Aorta (tissue), 5 donors: ENCODE data around the gene GXYLT1. TPM values are rescaled to one million over a fixed set of nuclear protein-coding genes. Genes with fewer than 3 reads are reported as not detected.
"Not testable (repeated sequence)": the region's sequence is repeated elsewhere in the genome, so short reads cannot be mapped to it uniquely, and the experiment has no call there.

ENCODE experiments used
- ATAC-seq: fragments of 200-7000 bp; cut with Tn5 transposase; one replicate; pipeline ENCODE4 v1.9.1; 2022; ENCODE audit warnings: moderate library complexity; ENCODE audit not compliant: low FRiP score
- DNase-seq, 2 donors: peaks; one replicate each; pipeline ENCODE4 v3.0.0-alpha.2; 2020
- H3K27ac ChIP-seq, 2 donors: one replicate each; pipeline ENCODE4 v1.5.1; 2013; ENCODE audit warnings: low read length in 2 of 2, mild to moderate bottlenecking in 2 of 2, moderate library complexity in 2 of 2, control low read depth in 1 of 2, inconsistent platforms in 1 of 2, low read depth in 1 of 2
- H3K27me3 ChIP-seq, 2 donors: one replicate each; pipeline ENCODE4 v1.6.1; 2013; ENCODE audit warnings: control low read depth in 1 of 2, low read length in 1 of 2, mild to moderate bottlenecking in 1 of 2, moderate library complexity in 1 of 2; ENCODE audit not compliant: insufficient read depth in 2 of 2, control insufficient read depth in 1 of 2
- H3K36me3 ChIP-seq, 2 donors: one replicate each; pipeline ENCODE4 v1.6.1; 2013; ENCODE audit warnings: control low read depth in 1 of 2, low read length in 1 of 2, mild to moderate bottlenecking in 1 of 2; ENCODE audit not compliant: insufficient read depth in 2 of 2, control insufficient read depth in 1 of 2
- H3K4me1 ChIP-seq, 2 donors: one replicate each; pipeline ENCODE4 v1.6.1; 2013; ENCODE audit warnings: low read length in 2 of 2, control low read depth in 1 of 2, mild to moderate bottlenecking in 1 of 2, moderate library complexity in 1 of 2; ENCODE audit not compliant: insufficient read depth in 2 of 2, control insufficient read depth in 1 of 2
- H3K4me3 ChIP-seq, 2 donors: one replicate each; pipeline ENCODE4 v1.5.1; 2013; ENCODE audit warnings: low read length in 2 of 2, control low read depth in 1 of 2, mild to moderate bottlenecking in 1 of 2
- H3K9me3 ChIP-seq: one replicate; pipeline ENCODE4 v1.6.1; 2013; ENCODE audit warnings: mild to moderate bottlenecking, low read length; ENCODE audit not compliant: control insufficient read depth
- WGBS, 2 donors: extraction: QIAGEN DNeasy Blood & Tissue Kit; methylation state at CpG; one replicate each; pipeline ENCODE4 v1.1.7; 2013; 5-methylcytosine and 5-hydroxymethylcytosine counted together
- intact Hi-C, 2 donors: fragments of 100-400 bp; cut with DNase I; formaldehyde crosslinking; loops; one replicate each; pipeline versions ENCODE4 v1.14.2 to v1.15.0; 2022
- polyA plus RNA-seq, 2 donors: library from polyadenylated mRNA; stranded (reverse); fragments of 200-250 nt; gene quantifications; one replicate each; pipeline ENCODE4 v1.2.3, GENCODE V29; 2013
- total RNA-seq, 2 donors: library from RNA; stranded (reverse); fragmentation: NEBNext Ultra II Directional; extraction: Animal tissue kit (Norgen Biotek cat#: 25700); gene quantifications; one replicate each; pipeline ENCODE4 v1.2.1, GENCODE V29; 2021
- donor health status: healthy with polysubstance abuse.
- donor health status: Bipolar disorder and iron deficiency.
- donor health status: DM: no; HTN: no; CAD: no.
- donor health status: DM: no; HTN: no; CAD: no.
- donor health status: DM: yes; HTN: yes; CAD: no.

GXYLT1 gene
- total and polyA plus RNA-seq, 4 donors, result 1.9 to 13.5 (median 7.1) TPM

- Histone ChIP-seq H3K4me1 (no peaks in the 10 kb centered on the region), H3K36me3 (no peaks in the 10 kb centered on the region), H3K9me3 (no peaks in the 10 kb centered on the region), H3K27me3 (no peaks in the 10 kb centered on the region), H3K27ac (no peak overlapping the region), H3K4me3 (no peak overlapping the region)
- intact Hi-C loops, result loop anchor here in 1 of 2 donors (10.0 kb wide), 1 partner anchor 440 kb away; no protein-coding TSS in a partner anchor
- 75 to 79% methylated on average over 5 of the region's 5 CpGs for WGBS, 2 donors
- ATAC-seq, result no peak
- DNase-seq, result no peak
Observed at GRCh38 chr12:42124764-42125387, 19.8 kb downstream of the GXYLT1 start.

GRCh38 chr12:42119085-42119633, 25.5 kb downstream of the GXYLT1 start:
- ATAC-seq (no peak), DNase-seq (no peak)
- Histone ChIP-seq H3K4me1 (no peaks in the 10 kb centered on the region), H3K27me3 (no peaks in the 10 kb centered on the region), H3K27ac (peak overlapping the region in 1 of 2 donors; percentile 33), H3K4me3 (no peak overlapping the region), H3K9me3 (no peaks in the 10 kb centered on the region), H3K36me3 (peaks cover 0 to 3% of the 10 kb centered on the region in 2 donors)
- 46 to 53% methylated on average over 2 of the region's 2 CpGs for WGBS, 2 donors
- intact Hi-C loops, result no loop called here

DNA sequence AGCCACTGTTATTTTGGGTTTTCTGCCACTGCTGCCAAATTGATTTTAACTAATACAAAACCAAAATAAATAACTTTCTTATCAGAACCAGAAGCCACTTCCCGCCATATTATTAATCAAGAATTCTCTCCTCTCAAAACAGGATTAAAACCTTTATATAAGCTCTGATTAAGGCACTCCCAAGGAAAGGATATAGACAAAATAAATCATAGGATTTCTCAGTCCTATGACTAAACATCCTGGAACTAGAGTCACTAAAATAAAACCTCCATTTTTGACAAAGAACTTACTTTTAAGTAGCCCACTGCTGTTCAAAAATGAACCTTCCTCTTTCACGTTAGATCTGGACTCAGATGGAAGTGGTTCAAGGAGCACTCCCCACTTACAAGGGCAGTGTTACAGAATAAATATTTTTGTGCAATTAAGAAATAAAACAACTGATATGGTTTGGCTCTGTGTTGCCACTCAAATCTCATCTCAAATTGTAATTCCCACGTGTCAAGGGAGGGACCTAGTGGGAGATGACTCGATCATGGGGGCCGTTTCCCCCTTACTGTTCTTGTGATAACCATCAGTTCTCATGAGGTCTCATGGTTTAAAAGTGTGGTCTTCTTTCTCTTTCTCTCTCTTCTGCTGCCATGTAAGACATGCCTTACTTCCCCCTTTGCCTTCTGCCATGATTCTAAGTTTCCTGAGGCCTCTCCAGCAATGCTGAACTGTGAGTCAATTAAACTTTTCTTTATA, 26.4 kb downstream of the GXYLT1 start:
- Histone ChIP-seq H3K36me3 (peaks cover 0 to 3% of the 10 kb centered on the region in 2 donors), H3K4me1 (no peaks in the 10 kb centered on the region), H3K27me3 (no peaks in the 10 kb centered on the region), H3K9me3 (no peaks in the 10 kb centered on the region), H3K27ac (peak overlapping the region in 1 of 2 donors; percentile 6), H3K4me3 (no peak overlapping the region)
- intact Hi-C loops, result no loop called here
- DNase-seq (no peak), ATAC-seq (no peak)
- 42 to 49% methylated on average over 5 of the region's 5 CpGs for WGBS, 2 donors

DNA sequence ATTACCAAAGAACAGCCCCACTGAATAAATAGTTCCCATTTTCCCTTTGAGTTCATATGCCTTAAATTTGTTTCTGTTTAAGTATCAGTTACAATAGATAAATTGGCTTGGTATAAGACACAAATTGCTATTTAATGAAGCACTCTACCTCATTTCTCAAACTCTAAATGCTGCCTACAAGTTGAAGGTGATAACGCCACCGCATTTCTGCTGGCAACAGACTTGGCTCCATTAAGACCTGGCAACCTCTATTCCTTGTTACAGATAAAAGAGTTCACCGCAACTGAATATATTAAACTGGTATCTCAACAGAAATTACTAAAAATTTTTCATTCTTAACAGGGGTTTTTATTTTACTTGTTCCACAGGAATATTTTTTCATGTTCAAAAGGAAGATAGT, 35.6 kb downstream of the GXYLT1 start:
- intact Hi-C loops, result no loop called here
- H3K27me3 ChIP-seq, result no peaks in the 10 kb centered on the region
- H3K27ac ChIP-seq, result no peak overlapping the region
- DNase-seq (no peak), ATAC-seq (no peak)
- no peaks in the 10 kb centered on the region for H3K9me3 ChIP-seq
- no peaks in the 10 kb centered on the region for H3K4me1 ChIP-seq
- no peaks in the 10 kb centered on the region for H3K36me3 ChIP-seq
- no peak overlapping the region for H3K4me3 ChIP-seq
- 84 to 90% methylated on average over 3 of the region's 3 CpGs for WGBS, 2 donors

- 93 to 97% methylated on average over 4 of the region's 4 CpGs for WGBS, 2 donors
- H3K27me3 ChIP-seq, H3K36me3 ChIP-seq, intact Hi-C loops, H3K4me3 ChIP-seq, DNase-seq, H3K4me1 ChIP-seq, H3K9me3 ChIP-seq, H3K27ac ChIP-seq, ATAC-seq: not testable (repeated sequence)
Observed at GRCh38 chr12:42106791-42107190, 37.9 kb downstream of the GXYLT1 start.

DNA sequence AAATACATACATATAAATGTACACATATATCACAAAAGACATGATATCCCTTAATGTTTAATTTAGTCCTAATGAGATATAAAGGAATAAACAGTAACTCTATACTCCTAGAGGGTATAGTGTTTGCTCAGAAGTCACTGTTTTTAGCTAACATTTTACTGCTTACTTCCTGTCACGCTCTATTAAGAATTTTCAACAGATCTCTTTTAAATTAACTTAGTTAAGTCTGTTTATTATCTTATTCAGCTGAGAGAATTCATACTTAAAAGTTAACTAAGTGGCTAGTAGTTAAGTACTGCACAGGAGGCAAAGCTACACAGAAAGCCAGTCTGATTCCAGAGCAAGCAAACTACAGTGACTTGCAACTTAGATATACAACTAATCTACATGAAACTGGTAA, 39.9 kb downstream of the GXYLT1 start:
- intact Hi-C loops, result no loop called here
- no peak for ATAC-seq
- Histone ChIP-seq H3K27ac (no peak overlapping the region), H3K9me3 (no peaks in the 10 kb centered on the region), H3K4me3 (no peak overlapping the region), H3K36me3 (no peaks in the 10 kb centered on the region), H3K27me3 (no peaks in the 10 kb centered on the region), H3K4me1 (no peaks in the 10 kb centered on the region)
- 90 to 93% methylated on average over 1 of the region's 1 CpG for WGBS, 2 donors
- no peak for DNase-seq

- Histone ChIP-seq H3K27ac (no peak overlapping the region), H3K4me1 (no peaks in the 10 kb centered on the region), H3K9me3 (no peaks in the 10 kb centered on the region), H3K27me3 (no peaks in the 10 kb centered on the region), H3K36me3 (no peaks in the 10 kb centered on the region), H3K4me3 (no peak overlapping the region)
- intact Hi-C loops, result no loop called here
- no peak for DNase-seq
- ATAC-seq, result no peak
Observed at GRCh38 chr12:42104087-42104486, 40.6 kb downstream of the GXYLT1 start.

- H3K4me1 ChIP-seq, result no peaks in the 10 kb centered on the region
- 95 to 98% methylated on average over 4 of the region's 4 CpGs for WGBS, 2 donors
- no peaks in the 10 kb centered on the region for H3K9me3 ChIP-seq
- no peak overlapping the region for H3K4me3 ChIP-seq
- H3K36me3 ChIP-seq, result no peaks in the 10 kb centered on the region
- DNase-seq (no peak), ATAC-seq (no peak)
- H3K27me3 ChIP-seq, result no peaks in the 10 kb centered on the region
- intact Hi-C loops, result no loop called here
- H3K27ac ChIP-seq, result no peak overlapping the region
Observed at GRCh38 chr12:42103155-42103554, 41.5 kb downstream of the GXYLT1 start.

DNA sequence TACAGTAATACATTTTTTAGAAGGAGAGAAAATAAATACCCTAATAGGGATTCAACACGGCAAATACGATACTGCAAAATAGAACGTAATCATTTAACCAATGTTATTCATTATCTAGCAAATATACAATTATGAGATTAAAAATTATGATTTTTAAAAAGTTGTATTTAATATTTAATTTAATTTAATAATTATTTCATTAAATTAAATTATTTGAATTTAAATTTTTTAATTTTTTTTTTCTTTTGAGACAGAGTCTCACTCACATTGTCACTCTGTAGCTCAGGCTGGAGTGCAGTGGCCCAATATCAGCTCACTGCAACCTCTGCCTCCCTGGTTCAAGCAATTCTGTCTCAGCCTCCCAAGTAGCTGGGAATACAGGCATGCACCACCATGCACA, 42.0 kb downstream of the GXYLT1 start:
- Histone ChIP-seq H3K27ac (no peak overlapping the region), H3K4me3 (no peak overlapping the region), H3K36me3 (no peaks in the 10 kb centered on the region), H3K4me1 (no peaks in the 10 kb centered on the region), H3K9me3 (no peaks in the 10 kb centered on the region), H3K27me3 (no peaks in the 10 kb centered on the region)
- 99% methylated on average over 3 of the region's 3 CpGs for WGBS, 2 donors
- ATAC-seq (no peak), DNase-seq (no peak)
- intact Hi-C loops, result no loop called here
